IMR-90 (cell line): Measurements from ENCODE around the gene MSLN. TPM values are rescaled to one million over a fixed set of nuclear protein-coding genes. Genes with fewer than 3 reads are reported as not detected.

Experiments used
- ATAC-seq: fragments of 200-7000 bp; cut with Tn5 transposase; 2 replicates; pipeline ENCODE4 v1.9.1; 2020; ENCODE audit warnings: low read depth, mild to moderate bottlenecking, moderate library complexity
- BruUV-seq: library from RNA; stranded (reverse); fragments of 400-500 nt; replicated peaks from 2 replicates; lab custom pipeline; 2021; lab: Mats Ljungman, UMichigan
- CTCF ChIA-PET: fragments of 300-600 bp; formaldehyde crosslinking; extraction: SDS; loops from one replicate; lab custom pipeline; 2021; ENCODE audit warnings: antibody characterized with exemption; lab: Yijun Ruan, JAX
- POLR2A ChIA-PET: fragments of 300-600 bp; sonication (Branson Sonifier 250); formaldehyde crosslinking; loops from one replicate; lab custom pipeline; 2022; ENCODE audit warnings: antibody characterized with exemption; ENCODE audit not compliant: unreplicated experiment; lab: Charles Lee
- DNase-seq: peaks from one replicate; pipeline ENCODE4 v3.0.0; 2013
- H2AFZ ChIP-seq: replicated peaks from 2 replicates; pipeline ENCODE3; 2013; ENCODE audit warnings: low read length, mild to moderate bottlenecking; ENCODE audit not compliant: poor library complexity
- H2AK5ac ChIP-seq: 2 replicates; pipeline ENCODE4 v1.6.1; 2013; ENCODE audit warnings: low read depth, low read length, inconsistent platforms
- H2AK9ac ChIP-seq: replicated peaks from 2 replicates; pipeline ENCODE3; 2013; ENCODE audit warnings: mild to moderate bottlenecking, low read depth, low read length, moderate library complexity; ENCODE audit not compliant: poor library complexity
- H2BK120ac ChIP-seq: 2 replicates; pipeline ENCODE4 v1.6.1; 2013; ENCODE audit warnings: low read depth, low read length, inconsistent platforms
- H2BK15ac ChIP-seq: 3 replicates; pipeline ENCODE4 v1.6.1; 2013; ENCODE audit warnings: low read depth, low read length, inconsistent platforms
- H2BK20ac ChIP-seq: 2 replicates; pipeline ENCODE4 v1.6.1; 2013; ENCODE audit warnings: low read depth, mild to moderate bottlenecking, inconsistent platforms, low read length, moderate library complexity
- H2BK5ac ChIP-seq: 2 replicates; pipeline ENCODE4 v1.6.1; 2013; ENCODE audit warnings: mild to moderate bottlenecking, low read depth, low read length, inconsistent platforms; ENCODE audit not compliant: poor library complexity, severe bottlenecking
- H3K14ac ChIP-seq: replicated peaks from 2 replicates; pipeline ENCODE4 v1.6.1; 2013; ENCODE audit warnings: low read depth, low read length, inconsistent platforms
- H3K18ac ChIP-seq: 2 replicates; pipeline ENCODE4 v1.6.1; 2013; ENCODE audit warnings: low read depth, low read length, control low read depth
- H3K23ac ChIP-seq: 2 replicates; pipeline ENCODE4 v1.6.1; 2013; ENCODE audit warnings: low read depth, low read length, inconsistent platforms
- H3K27ac ChIP-seq: 2 replicates; pipeline ENCODE4 v1.5.1; 2013; ENCODE audit warnings: mild to moderate bottlenecking, control low read depth, low read length; ENCODE audit not compliant: insufficient read depth
- H3K27me3 ChIP-seq: 2 replicates; pipeline ENCODE4 v1.6.1; 2013; ENCODE audit warnings: low read length; ENCODE audit not compliant: control insufficient read depth, insufficient read depth
- H3K36me3 ChIP-seq: 2 replicates; pipeline ENCODE4 v1.6.1; 2013; ENCODE audit warnings: low read length, mixed read lengths; ENCODE audit not compliant: control insufficient read depth, insufficient read depth
- H3K4ac ChIP-seq: 2 replicates; pipeline ENCODE4 v1.6.1; 2013; ENCODE audit warnings: low read depth, low read length, inconsistent platforms
- H3K4me1 ChIP-seq: 2 replicates; pipeline ENCODE4 v1.6.1; 2013; ENCODE audit warnings: low read length, mixed read lengths; ENCODE audit not compliant: control insufficient read depth, insufficient read depth
- H3K4me2 ChIP-seq: 2 replicates; pipeline ENCODE4 v1.6.1; 2013; ENCODE audit warnings: low read depth, mild to moderate bottlenecking, control low read depth, low read length, moderate library complexity
- H3K4me3 ChIP-seq: 2 replicates; pipeline ENCODE4 v1.5.1; 2013; ENCODE audit warnings: low read depth, mild to moderate bottlenecking, control low read depth, low read length, moderate library complexity; ENCODE audit not compliant: insufficient read depth
- H3K56ac ChIP-seq: 2 replicates; pipeline ENCODE4 v1.6.1; 2013; ENCODE audit warnings: low read length, inconsistent platforms; ENCODE audit not compliant: insufficient read depth; ENCODE audit errors: extremely low read depth
- H3K79me1 ChIP-seq, 2 experiments: 2 replicates each; pipeline ENCODE4 v1.6.1; 2013; ENCODE audit warnings: low read length in 2 of 2, inconsistent platforms in 1 of 2, low read depth in 1 of 2
- H3K9ac ChIP-seq: 2 replicates; pipeline ENCODE4 v1.6.1; 2013; ENCODE audit warnings: low read depth, low read length, control low read depth
- H3K9me1 ChIP-seq: 2 replicates; pipeline ENCODE4 v1.6.1; 2013; ENCODE audit warnings: low read length, inconsistent platforms; ENCODE audit not compliant: insufficient read depth
- H3K9me3 ChIP-seq: 2 replicates; pipeline ENCODE4 v1.6.1; 2013; ENCODE audit warnings: low read length; ENCODE audit not compliant: control insufficient read depth, insufficient read depth
- H4K20me1 ChIP-seq: 2 replicates; pipeline ENCODE4 v1.6.1; 2013; ENCODE audit warnings: low read length, inconsistent platforms; ENCODE audit not compliant: insufficient read depth
- H4K5ac ChIP-seq: 2 replicates; pipeline ENCODE4 v1.6.1; 2013; ENCODE audit warnings: mild to moderate bottlenecking, low read depth, low read length, control low read depth
- H4K8ac ChIP-seq, 2 experiments: 2 replicates each; pipeline ENCODE4 v1.6.1; 2013; ENCODE audit warnings: low read depth in 2 of 2, low read length in 2 of 2, control low read depth in 1 of 2, inconsistent platforms in 1 of 2
- H4K91ac ChIP-seq: 2 replicates; pipeline ENCODE4 v1.6.1; 2013; ENCODE audit warnings: low read depth, low read length, inconsistent platforms; ENCODE audit not compliant: insufficient read depth
- BHLHE40 ChIP-seq: fragments of 150-350 bp; IDR thresholded peaks from 2 replicates; pipeline ENCODE4 v1.6.1; 2016; ENCODE audit warnings: mild to moderate bottlenecking, low read depth, low read length
- CEBPB ChIP-seq: IDR thresholded peaks from 2 replicates; pipeline ENCODE4 v1.6.1; 2012; ENCODE audit warnings: low read depth, low read length, improper control_type of control experiment
- CHD1 ChIP-seq: IDR thresholded peaks from 2 replicates; pipeline ENCODE4 v1.6.1; 2012; ENCODE audit warnings: low read depth, low read length, improper control_type of control experiment
- FOS ChIP-seq: fragments of 150-350 bp; IDR thresholded peaks from 2 replicates; pipeline ENCODE4 v1.6.1; 2016; ENCODE audit warnings: low read depth, low read length
- MAFK ChIP-seq: IDR thresholded peaks from 2 replicates; pipeline ENCODE4 v1.6.1; 2012; ENCODE audit warnings: low read depth, low read length, improper control_type of control experiment
- MAZ ChIP-seq: IDR thresholded peaks from 2 replicates; pipeline ENCODE4 v1.6.1; 2012; ENCODE audit warnings: low read depth, mild to moderate bottlenecking, low read length, improper control_type of control experiment, moderate library complexity, borderline replicate concordance
- MXI1 ChIP-seq: IDR thresholded peaks from 2 replicates; pipeline ENCODE4 v1.6.1; 2012; ENCODE audit warnings: low read depth, mild to moderate bottlenecking, low read length, moderate library complexity, borderline replicate concordance
- NFE2L2 ChIP-seq: fragments of 150-350 bp; IDR thresholded peaks from 2 replicates; pipeline ENCODE4 v1.6.1; 2016; ENCODE audit warnings: low read depth, mild to moderate bottlenecking, low read length
- POLR2A ChIP-seq: IDR thresholded peaks from 2 replicates; pipeline ENCODE4 v1.6.1; 2012; ENCODE audit warnings: mild to moderate bottlenecking, low read depth, low read length
- RAD21 ChIP-seq: IDR thresholded peaks from 2 replicates; pipeline ENCODE4 v1.6.1; 2012; ENCODE audit warnings: low read length, improper control_type of control experiment
- RCOR1 ChIP-seq: IDR thresholded peaks from 2 replicates; pipeline ENCODE4 v1.6.1; 2012; ENCODE audit warnings: mild to moderate bottlenecking, low read length, improper control_type of control experiment; ENCODE audit not compliant: insufficient replicate concordance
- RFX5 ChIP-seq: IDR thresholded peaks from 2 replicates; pipeline ENCODE4 v1.8.0; 2012; ENCODE audit warnings: low read depth, mild to moderate bottlenecking, low read length, moderate library complexity
- SMC3 ChIP-seq: fragments of 150-350 bp; IDR thresholded peaks from 2 replicates; pipeline ENCODE4 v1.6.1; 2016; ENCODE audit warnings: low read depth, mild to moderate bottlenecking, antibody characterized with exemption, low read length, moderate library complexity
- WGBS, 2 experiments: methylation state at CpG; one replicate each; pipeline versions ENCODE4 v1.1.5 to v1.1.7; 2013; ENCODE audit warnings: missing lambda C conversion rate in 2 of 2; ENCODE audit not compliant: insufficient read length in 1 of 2; ENCODE audit errors: extremely low coverage in 2 of 2; 5-methylcytosine and 5-hydroxymethylcytosine counted together
- dilution Hi-C: fragments of 300-500 bp; cut with HindIII; formaldehyde crosslinking; loops from one replicate; pipeline ENCODE4 v1.14.3; 2018; ENCODE audit warnings: low sequenced_read_pairs; ENCODE audit not compliant: unreplicated experiment
- in situ Hi-C: fragments of 300-500 bp; cut with MboI; formaldehyde crosslinking; loops from 3 replicates; pipeline ENCODE4 v1.14.3; 2019; ENCODE audit warnings: low sequenced_read_pairs, inconsistent platforms, mixed read lengths
- intact Hi-C: fragments of 100-400 bp; cut with micrococcal nuclease; formaldehyde crosslinking; loops from 2 replicates; pipeline ENCODE4 v1.10.0; 2022
- polyA plus RNA-seq, 3 experiments: library from polyadenylated mRNA; depleted of rRNA; stranded (reverse); fragments of >200 nt; gene quantifications; 2 replicates each; pipeline ENCODE4 v1.2.3, GENCODE V29; 2012; ENCODE audit warnings: low replicate concordance in 1 of 3
- total RNA-seq: library from RNA; depleted of rRNA; stranded (reverse); fragments of >200 nt; gene quantifications from 2 replicates; pipeline ENCODE4 v1.2.3, GENCODE V29; 2012
- TF ChIP-seq, protein P1 (sequence below): conservative IDR thresholded peaks from 2 replicates; pipeline ENCODE4 v1.5.1; 2012; ENCODE audit warnings: mild to moderate bottlenecking, low read depth, low read length, improper control_type of control experiment
- TF ChIP-seq, protein P2 (sequence below): fragments of 150-350 bp; IDR thresholded peaks from 2 replicates; pipeline ENCODE4 v1.6.1; 2017; ENCODE audit warnings: mild to moderate bottlenecking, antibody characterized with exemption, low read length, low read depth

MSLN gene
- total and polyA plus RNA-seq, 2 of the 4 experiments (the other 2 are of a cell fraction): 0.14 TPM; not detected in 1

DNA sequence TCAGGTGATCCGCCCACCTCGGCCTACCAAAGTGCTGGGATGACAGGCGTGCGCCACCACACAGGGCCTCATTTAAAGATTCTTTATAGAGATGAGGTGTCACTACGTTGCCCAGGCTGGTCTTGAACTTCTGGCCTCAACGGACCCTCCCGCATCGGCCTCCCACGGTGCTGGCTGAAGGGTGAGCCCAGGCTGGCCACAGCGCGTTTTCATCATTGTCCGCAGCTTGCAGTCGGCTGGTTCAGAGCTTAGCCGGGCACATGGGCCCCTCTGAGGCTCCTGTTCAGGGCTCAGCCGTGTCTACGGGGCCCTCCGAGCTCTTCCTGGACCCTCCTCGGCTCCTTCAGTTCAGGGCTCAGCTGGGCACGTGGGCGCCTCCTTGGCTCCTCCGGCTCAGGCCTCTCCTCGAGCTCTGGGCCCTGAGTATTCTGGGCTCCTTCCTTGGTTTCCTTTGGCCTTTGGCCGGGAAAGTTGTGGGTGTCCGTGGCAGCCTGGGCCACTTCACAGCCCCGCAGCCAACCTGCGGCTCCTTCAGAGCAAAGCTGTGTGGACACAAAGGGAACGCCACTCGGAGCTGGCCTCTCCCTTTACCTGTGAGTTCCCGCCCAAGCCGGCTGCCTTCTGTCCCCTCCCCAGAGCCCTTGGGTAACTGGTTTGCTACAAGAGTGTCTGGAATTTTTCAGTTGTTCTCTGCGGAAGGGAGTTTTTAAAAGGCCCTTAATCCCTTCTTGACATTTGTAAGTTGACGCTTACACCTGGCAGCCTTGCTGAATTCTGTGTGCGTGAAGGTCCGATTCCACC, 1.2 kb upstream of the MSLN start:
- no peak overlapping the region for H4K8ac ChIP-seq
- no peaks in the 10 kb centered on the region for H3K79me1 ChIP-seq
- H3K9me1 ChIP-seq: no peaks in the 10 kb centered on the region
- dilution Hi-C loops (no loop called here), intact Hi-C loops (no loop called here), in situ Hi-C loops (no loop called here)
- ATAC-seq: no peak
- CTCF ChIA-PET: no interaction called here
- H3K9ac ChIP-seq: no peak overlapping the region
- H2BK20ac ChIP-seq: no peak overlapping the region
- no peak overlapping the region for H3K23ac ChIP-seq
- H2AK9ac ChIP-seq: no peak overlapping the region
- POLR2A ChIA-PET: interaction anchor here (0.5 kb wide), 1 partner anchor 222 kb away, joined by 5 read pairs; no protein-coding TSS in a partner anchor
- no peaks in the 10 kb centered on the region for H4K20me1 ChIP-seq
- H3K18ac ChIP-seq: no peak overlapping the region
- H2AFZ ChIP-seq: no peak overlapping the region
- H2BK15ac ChIP-seq: no peak overlapping the region
- H2BK5ac ChIP-seq: no peak overlapping the region
- H3K4me3 ChIP-seq: no peak overlapping the region
- BruUV-seq: no TSS peak
- H2BK120ac ChIP-seq: no peak overlapping the region
- no peak overlapping the region for H3K14ac ChIP-seq
- no peaks in the 10 kb centered on the region for H3K36me3 ChIP-seq
- 78% methylated on average over 20 of the region's 34 CpGs; no CpG with 5 or more reads in 1 of the 2 experiments for WGBS, 2 experiments
- H4K91ac ChIP-seq: no peak overlapping the region
- H2AK5ac ChIP-seq: no peak overlapping the region
- TF ChIP-seq FOS: no peak
- TF ChIP-seq RFX5: no peak
- TF ChIP-seq CHD1: no peak
- TF ChIP-seq MAFK: no peak
- TF ChIP-seq MXI1: no peak
- TF ChIP-seq, protein P1, sequence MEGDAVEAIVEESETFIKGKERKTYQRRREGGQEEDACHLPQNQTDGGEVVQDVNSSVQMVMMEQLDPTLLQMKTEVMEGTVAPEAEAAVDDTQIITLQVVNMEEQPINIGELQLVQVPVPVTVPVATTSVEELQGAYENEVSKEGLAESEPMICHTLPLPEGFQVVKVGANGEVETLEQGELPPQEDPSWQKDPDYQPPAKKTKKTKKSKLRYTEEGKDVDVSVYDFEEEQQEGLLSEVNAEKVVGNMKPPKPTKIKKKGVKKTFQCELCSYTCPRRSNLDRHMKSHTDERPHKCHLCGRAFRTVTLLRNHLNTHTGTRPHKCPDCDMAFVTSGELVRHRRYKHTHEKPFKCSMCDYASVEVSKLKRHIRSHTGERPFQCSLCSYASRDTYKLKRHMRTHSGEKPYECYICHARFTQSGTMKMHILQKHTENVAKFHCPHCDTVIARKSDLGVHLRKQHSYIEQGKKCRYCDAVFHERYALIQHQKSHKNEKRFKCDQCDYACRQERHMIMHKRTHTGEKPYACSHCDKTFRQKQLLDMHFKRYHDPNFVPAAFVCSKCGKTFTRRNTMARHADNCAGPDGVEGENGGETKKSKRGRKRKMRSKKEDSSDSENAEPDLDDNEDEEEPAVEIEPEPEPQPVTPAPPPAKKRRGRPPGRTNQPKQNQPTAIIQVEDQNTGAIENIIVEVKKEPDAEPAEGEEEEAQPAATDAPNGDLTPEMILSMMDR: no peak
- TF ChIP-seq POLR2A: no peak
- TF ChIP-seq NFE2L2: no peak
- TF ChIP-seq MAZ: no peak
- TF ChIP-seq RAD21: no peak
- TF ChIP-seq BHLHE40: no peak
- no peak for TF ChIP-seq RCOR1
- no peak for TF ChIP-seq CEBPB
- TF ChIP-seq SMC3: no peak
- TF ChIP-seq, protein P2, sequence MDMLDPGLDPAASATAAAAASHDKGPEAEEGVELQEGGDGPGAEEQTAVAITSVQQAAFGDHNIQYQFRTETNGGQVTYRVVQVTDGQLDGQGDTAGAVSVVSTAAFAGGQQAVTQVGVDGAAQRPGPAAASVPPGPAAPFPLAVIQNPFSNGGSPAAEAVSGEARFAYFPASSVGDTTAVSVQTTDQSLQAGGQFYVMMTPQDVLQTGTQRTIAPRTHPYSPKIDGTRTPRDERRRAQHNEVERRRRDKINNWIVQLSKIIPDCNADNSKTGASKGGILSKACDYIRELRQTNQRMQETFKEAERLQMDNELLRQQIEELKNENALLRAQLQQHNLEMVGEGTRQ: no peak
- H3K56ac ChIP-seq: no peak overlapping the region
- H3K4me1 ChIP-seq: no peaks in the 10 kb centered on the region
- H3K27ac ChIP-seq: no peak overlapping the region
- H3K27me3 ChIP-seq: peaks cover 4% of the 10 kb centered on the region; the same call in 1 of the 2 replicates
- peaks cover 3% of the 10 kb centered on the region for H3K9me3 ChIP-seq
- H3K4ac ChIP-seq: no peak overlapping the region
- DNase-seq: no peak
- no peak overlapping the region for H3K4me2 ChIP-seq
- H4K5ac ChIP-seq: no peak overlapping the region
